ENCODE results near the gene GRM1. TPM values are rescaled to one million over a fixed set of nuclear protein-coding genes. Genes with fewer than 3 reads are reported as not detected.

Gene GRM1
- total and polyA plus RNA-seq, 7 experiments from 2014 or later, result not detected

DNA sequence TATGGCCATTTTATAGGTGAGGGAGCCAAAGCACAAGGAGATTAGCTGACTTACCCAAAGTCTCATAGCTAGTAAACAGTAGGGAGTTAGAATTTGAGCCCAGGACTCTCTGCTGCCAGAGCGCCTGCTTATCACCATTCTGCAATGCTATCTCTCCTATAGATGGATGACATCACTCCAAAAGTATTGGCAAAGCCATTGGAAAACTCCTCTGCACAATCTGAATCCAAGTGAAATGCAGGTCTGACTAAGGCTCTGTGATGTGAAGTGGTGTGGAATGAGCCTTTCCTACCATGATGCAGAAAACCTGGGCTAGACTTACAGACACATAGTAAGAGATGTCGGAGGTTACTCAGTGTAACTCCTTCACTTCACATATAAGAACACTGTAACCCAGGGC lies 106.3 kb downstream of the GRM1 start:
- H3K36me3 ChIP-seq (ENCODE audit: control insufficient read depth in 2 of 3, insufficient read depth in 3 of 3, low read length in 3 of 3), result no peaks in the 10 kb centered on the region
- Mint-ChIP-seq H3K27me3 (peaks cover 0 to 3% (median 0%) of the 10 kb centered on the region in 5 donors), H3K4me1 (no peaks in the 10 kb centered on the region), H3K36me3 (no peaks in the 10 kb centered on the region), H3K27ac (no peak overlapping the region), H3K9me3 (peaks cover 0 to 23% (median 2%) of the 10 kb centered on the region in 11 donors), H3K4me3 (no peak overlapping the region)
- intact Hi-C loops (cut with micrococcal nuclease), result no loop called here
- no peaks in the 10 kb centered on the region for H3K27me3 ChIP-seq (ENCODE audit: control insufficient read depth in 2 of 2, insufficient read depth in 2 of 2, low read length in 2 of 2)
- ATAC-seq, result no peak
- DNase-seq, result no peak
- POLR2A ChIA-PET, result no interaction called here
- no peak overlapping the region for H3K27ac ChIP-seq (ENCODE audit: low read depth, low read length)
- CTCF ChIA-PET, result no interaction called here
- no peak overlapping the region for H3K4me3 ChIP-seq (ENCODE audit: low read length)
- no peaks in the 10 kb centered on the region for H3K9me3 ChIP-seq (ENCODE audit: control insufficient read depth in 2 of 3, low read length in 3 of 3)
- no peaks in the 10 kb centered on the region for H3K4me1 ChIP-seq (ENCODE audit: control insufficient read depth in 2 of 2, insufficient read depth in 2 of 2, low read length in 2 of 2)

GRCh38 chr6:146146836-146147235 lies 118.0 kb downstream of the GRM1 start:
- ChIA-PET POLR2A (no interaction called here), CTCF (no interaction called here)
- no peak overlapping the region for H3K4me3 Mint-ChIP-seq

GRCh38 chr6:146149770-146150169 lies 120.9 kb downstream of the GRM1 start:
- Histone ChIP-seq H3K4me1 (ENCODE audit: control insufficient read depth in 2 of 2, insufficient read depth in 2 of 2, low read length in 2 of 2) (no peaks in the 10 kb centered on the region), H3K27ac (ENCODE audit: low read depth, low read length) (no peak overlapping the region)
- intact Hi-C loops (cut with micrococcal nuclease), result no loop called here

More at GRCh38 chr6:146146836-146147235, 118.0 kb downstream of the GRM1 start:
- H3K9me3 ChIP-seq (ENCODE audit: control insufficient read depth in 2 of 3, low read length in 3 of 3), result no peaks in the 10 kb centered on the region
- H3K27ac ChIP-seq (ENCODE audit: low read depth, low read length), result no peak overlapping the region
- no peak overlapping the region for H3K4me3 ChIP-seq (ENCODE audit: low read length)
- no peak for DNase-seq
- no peaks in the 10 kb centered on the region for H3K27me3 ChIP-seq (ENCODE audit: control insufficient read depth in 2 of 2, insufficient read depth in 2 of 2, low read length in 2 of 2)
- peaks cover 0 to 10% (median 0%) of the 10 kb centered on the region in 11 donors for H3K9me3 Mint-ChIP-seq
- H3K36me3 ChIP-seq (ENCODE audit: control insufficient read depth in 2 of 3, insufficient read depth in 3 of 3, low read length in 3 of 3), result no peaks in the 10 kb centered on the region
- peaks cover 0 to 14% (median 3%) of the 10 kb centered on the region in 5 donors for H3K27me3 Mint-ChIP-seq
- no peaks in the 10 kb centered on the region for H3K4me1 ChIP-seq (ENCODE audit: control insufficient read depth in 2 of 2, insufficient read depth in 2 of 2, low read length in 2 of 2)
- intact Hi-C loops (cut with micrococcal nuclease), result no loop called here
- no peak overlapping the region for H3K27ac Mint-ChIP-seq
- no peaks in the 10 kb centered on the region for H3K4me1 Mint-ChIP-seq
- H3K36me3 Mint-ChIP-seq, result no peaks in the 10 kb centered on the region
- no peak for ATAC-seq

DNA sequence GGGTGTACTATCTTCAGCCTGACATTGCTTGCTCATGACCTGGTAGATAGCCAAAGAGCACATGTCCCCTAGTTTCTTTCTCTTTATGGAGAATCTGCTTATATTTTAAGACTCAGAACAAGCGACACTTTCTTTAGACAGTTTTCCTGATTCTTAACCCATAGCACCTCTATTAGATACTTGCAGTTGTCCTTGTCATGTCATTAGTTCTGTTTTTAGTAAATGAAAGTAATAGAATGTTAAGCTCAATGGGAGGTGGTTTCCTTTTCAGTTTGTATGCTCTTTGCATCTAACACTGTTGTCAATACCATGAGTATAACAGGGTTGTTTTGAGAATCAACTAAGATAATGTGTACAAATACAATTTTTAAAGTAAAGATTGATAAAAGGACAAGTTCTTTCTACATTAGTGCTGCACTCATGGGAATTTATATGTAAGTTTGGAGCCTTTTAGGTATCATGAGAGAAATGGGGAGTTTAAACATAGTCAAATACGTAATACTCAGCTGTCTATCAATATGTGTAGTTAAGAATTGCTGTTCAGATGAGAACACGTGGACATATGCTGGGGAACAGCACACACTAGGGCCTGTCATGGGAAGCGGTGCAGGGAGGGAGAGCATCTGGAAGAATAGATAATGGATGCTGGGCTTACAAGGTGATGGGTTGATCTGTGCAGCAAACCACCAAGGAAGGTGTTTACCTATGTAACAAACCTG lies 124.3 kb downstream of the GRM1 start:
- Histone ChIP-seq H3K36me3 (ENCODE audit: control insufficient read depth in 2 of 3, insufficient read depth in 3 of 3, low read length in 3 of 3) (no peaks in the 10 kb centered on the region), H3K27me3 (ENCODE audit: control insufficient read depth in 2 of 2, insufficient read depth in 2 of 2, low read length in 2 of 2) (no peaks in the 10 kb centered on the region), H3K27ac (ENCODE audit: low read depth, low read length) (no peak overlapping the region), H3K4me1 (ENCODE audit: control insufficient read depth in 2 of 2, insufficient read depth in 2 of 2, low read length in 2 of 2) (no peaks in the 10 kb centered on the region), H3K4me3 (ENCODE audit: low read length) (no peak overlapping the region), H3K9me3 (ENCODE audit: control insufficient read depth in 2 of 3, low read length in 3 of 3) (no peaks in the 10 kb centered on the region)
- ATAC-seq, result no peak
- Mint-ChIP-seq H3K4me1 (no peaks in the 10 kb centered on the region), H3K36me3 (no peaks in the 10 kb centered on the region), H3K4me3 (no peak overlapping the region), H3K27me3 (peaks cover 0 to 12% (median 5%) of the 10 kb centered on the region in 5 donors), H3K9me3 (peaks cover 0 to 2% (median 0%) of the 10 kb centered on the region in 11 donors), H3K27ac (no peak overlapping the region)
- intact Hi-C loops (cut with micrococcal nuclease), result no loop called here
- no peak for DNase-seq
- ChIA-PET CTCF (no interaction called here), POLR2A (no interaction called here)

More at GRCh38 chr6:146149770-146150169, 120.9 kb downstream of the GRM1 start:
- Histone ChIP-seq H3K36me3 (ENCODE audit: control insufficient read depth in 2 of 3, insufficient read depth in 3 of 3, low read length in 3 of 3) (no peaks in the 10 kb centered on the region), H3K9me3 (ENCODE audit: control insufficient read depth in 2 of 3, low read length in 3 of 3) (no peaks in the 10 kb centered on the region), H3K27me3 (ENCODE audit: control insufficient read depth in 2 of 2, insufficient read depth in 2 of 2, low read length in 2 of 2) (no peaks in the 10 kb centered on the region), H3K4me3 (ENCODE audit: low read length) (no peak overlapping the region)
- H3K36me3 Mint-ChIP-seq, result no peaks in the 10 kb centered on the region
- H3K27me3 Mint-ChIP-seq, result peaks cover 0 to 12% (median 7%) of the 10 kb centered on the region in 5 donors
- peaks cover 0 to 5% (median 0%) of the 10 kb centered on the region in 11 donors for H3K9me3 Mint-ChIP-seq
- no peak for DNase-seq
- no peaks in the 10 kb centered on the region for H3K4me1 Mint-ChIP-seq
- POLR2A ChIA-PET, result no interaction called here
- no peak for ATAC-seq
- no peak overlapping the region for H3K4me3 Mint-ChIP-seq
- CTCF ChIA-PET, result no interaction called here
- H3K27ac Mint-ChIP-seq, result no peak overlapping the region

- ChIA-PET CTCF (no interaction called here), POLR2A (no interaction called here)
- DNase-seq (no peak), ATAC-seq (no peak)
- no peak overlapping the region for H3K27ac Mint-ChIP-seq
- H3K36me3 Mint-ChIP-seq, result no peaks in the 10 kb centered on the region
- intact Hi-C loops (cut with micrococcal nuclease), result no loop called here
- Histone ChIP-seq H3K4me3 (ENCODE audit: low read length) (no peak overlapping the region), H3K27me3 (ENCODE audit: control insufficient read depth in 2 of 2, insufficient read depth in 2 of 2, low read length in 2 of 2) (no peaks in the 10 kb centered on the region), H3K9me3 (ENCODE audit: control insufficient read depth in 2 of 3, low read length in 3 of 3) (no peaks in the 10 kb centered on the region), H3K36me3 (ENCODE audit: control insufficient read depth in 2 of 3, insufficient read depth in 3 of 3, low read length in 3 of 3) (no peaks in the 10 kb centered on the region), H3K27ac (ENCODE audit: low read depth, low read length) (no peak overlapping the region), H3K4me1 (ENCODE audit: control insufficient read depth in 2 of 2, insufficient read depth in 2 of 2, low read length in 2 of 2) (no peaks in the 10 kb centered on the region)
- H3K4me3 Mint-ChIP-seq, result no peak overlapping the region
- peaks cover 0 to 1% (median 0%) of the 10 kb centered on the region in 11 donors for H3K9me3 Mint-ChIP-seq
- no peaks in the 10 kb centered on the region for H3K4me1 Mint-ChIP-seq
- peaks cover 0 to 12% (median 5%) of the 10 kb centered on the region in 5 donors for H3K27me3 Mint-ChIP-seq
Measured at GRCh38 chr6:146154197-146154596, 125.3 kb downstream of the GRM1 start.

- ChIA-PET CTCF (interaction anchor here (0.8 kb wide), 1 partner anchor 72 kb away, joined by 3 read pairs; no protein-coding TSS in a partner anchor), POLR2A (no interaction called here)
- Mint-ChIP-seq H3K4me3 (no peak overlapping the region), H3K27ac (no peak overlapping the region), H3K9me3 (peaks cover 0 to 1% (median 0%) of the 10 kb centered on the region in 11 donors), H3K36me3 (no peaks in the 10 kb centered on the region), H3K27me3 (no peaks in the 10 kb centered on the region), H3K4me1 (no peaks in the 10 kb centered on the region)
- Histone ChIP-seq H3K9me3 (ENCODE audit: control insufficient read depth in 2 of 3, low read length in 3 of 3) (no peaks in the 10 kb centered on the region), H3K36me3 (ENCODE audit: control insufficient read depth in 2 of 3, insufficient read depth in 3 of 3, low read length in 3 of 3) (no peaks in the 10 kb centered on the region), H3K4me1 (ENCODE audit: control insufficient read depth in 2 of 2, insufficient read depth in 2 of 2, low read length in 2 of 2) (no peaks in the 10 kb centered on the region), H3K27me3 (ENCODE audit: control insufficient read depth in 2 of 2, insufficient read depth in 2 of 2, low read length in 2 of 2) (no peaks in the 10 kb centered on the region), H3K27ac (ENCODE audit: low read depth, low read length) (no peak overlapping the region), H3K4me3 (ENCODE audit: low read length) (no peak overlapping the region)
- ATAC-seq (no peak), DNase-seq (no peak)
- intact Hi-C loops (cut with micrococcal nuclease), result no loop called here
Measured at GRCh38 chr6:146161664-146162063, 132.8 kb downstream of the GRM1 start.

DNA sequence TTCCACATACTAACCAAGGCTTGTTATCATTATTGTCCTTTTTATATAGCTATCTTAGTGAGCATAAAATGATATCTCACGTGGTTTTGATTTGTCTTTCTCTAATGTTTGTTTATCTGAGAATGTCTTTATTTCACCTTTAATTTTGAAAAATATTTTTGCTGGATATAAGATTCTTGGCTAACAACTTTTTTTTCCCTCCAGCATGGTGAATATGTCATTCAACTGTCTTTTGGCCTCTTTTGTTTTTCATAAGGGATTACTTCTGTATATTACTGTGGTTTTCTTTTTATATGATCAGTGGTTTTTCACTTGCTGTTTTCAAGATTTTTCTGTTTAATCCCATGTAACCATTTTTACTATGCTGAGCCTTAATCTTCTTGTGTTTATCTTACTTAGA lies 141.0 kb downstream of the GRM1 start:
- no peaks in the 10 kb centered on the region for H3K27me3 ChIP-seq (ENCODE audit: control insufficient read depth in 2 of 2, insufficient read depth in 2 of 2, low read length in 2 of 2)
- H3K27ac Mint-ChIP-seq, result no peak overlapping the region
- H3K36me3 Mint-ChIP-seq, result peaks cover 0 to 8% (median 0%) of the 10 kb centered on the region in 5 donors
- no peaks in the 10 kb centered on the region for H3K4me1 ChIP-seq (ENCODE audit: control insufficient read depth in 2 of 2, insufficient read depth in 2 of 2, low read length in 2 of 2)
- peaks cover 0 to 8% (median 0%) of the 10 kb centered on the region in 3 experiments for H3K9me3 ChIP-seq (ENCODE audit: control insufficient read depth in 2 of 3, low read length in 3 of 3)
- H3K4me3 Mint-ChIP-seq, result no peak overlapping the region
- ATAC-seq (no peak), DNase-seq (no peak)
- POLR2A ChIA-PET, result no interaction called here
- H3K4me1 Mint-ChIP-seq, result no peaks in the 10 kb centered on the region
- peaks cover 0 to 5% (median 0%) of the 10 kb centered on the region in 5 donors for H3K27me3 Mint-ChIP-seq
- no peaks in the 10 kb centered on the region for H3K36me3 ChIP-seq (ENCODE audit: control insufficient read depth in 2 of 3, insufficient read depth in 3 of 3, low read length in 3 of 3)
- H3K4me3 ChIP-seq (ENCODE audit: low read length), result no peak overlapping the region
- peaks cover 0 to 39% (median 11%) of the 10 kb centered on the region in 11 donors for H3K9me3 Mint-ChIP-seq
- CTCF ChIA-PET, result no interaction called here
- H3K27ac ChIP-seq (ENCODE audit: low read depth, low read length), result no peak overlapping the region
- intact Hi-C loops (cut with micrococcal nuclease), result no loop called here
